GM19438 (cell line): ENCODE results near the gene PDAP1.
"Not testable (repeated sequence)": the region's sequence is repeated elsewhere in the genome, so short reads cannot be mapped to it uniquely, and the experiment has no call there.

ENCODE experiments used
- ATAC-seq: cut with Tn5 transposase; IDR thresholded peaks from one replicate; pipeline ENCODE4 v1.9.1; 2021; ENCODE audit warnings: low read depth; ENCODE audit not compliant: unreplicated experiment

Gene PDAP1

GRCh38 chr7:99380032-99380822, 28.2 kb downstream of the PDAP1 start:
- ATAC-seq: peak; percentile 36

GRCh38 chr7:99379693-99380031, 28.7 kb downstream of the PDAP1 start:
- not testable (repeated sequence) for ATAC-seq

- ATAC-seq: no peak
Observed at GRCh38 chr7:99379043-99379577, 29.3 kb downstream of the PDAP1 start.

- ATAC-seq: peak; percentile 41
Observed at GRCh38 chr7:99375070-99375807, 33.2 kb downstream of the PDAP1 start.

- ATAC-seq: peak; percentile 67
Observed at GRCh38 chr7:99374111-99375064, 34.0 kb downstream of the PDAP1 start, which contains the start of gene ARPC1B. ARPC1B (plus strand) TSS chr7:99374730; CDS start chr7:99385715, 10,985 bp downstream.

- no peak for ATAC-seq
Observed at GRCh38 chr7:99373091-99374066, 35.0 kb downstream of the PDAP1 start.

GRCh38 chr7:99372275-99373090, 35.9 kb downstream of the PDAP1 start:
- no peak for ATAC-seq

- ATAC-seq: no peak
Observed at GRCh38 chr7:99371376-99371920, 36.9 kb downstream of the PDAP1 start.

GRCh38 chr7:99369767-99370391, 38.5 kb downstream of the PDAP1 start:
- no peak for ATAC-seq

GRCh38 chr7:99368750-99369389, 39.5 kb downstream of the PDAP1 start:
- no peak for ATAC-seq

- ATAC-seq: no peak
Observed at GRCh38 chr7:99366646-99367045, 41.8 kb downstream of the PDAP1 start.

GRCh38 chr7:99365318-99366141, 42.9 kb downstream of the PDAP1 start:
- no peak for ATAC-seq

- ATAC-seq: no peak
Observed at GRCh38 chr7:99363286-99363685, 45.1 kb downstream of the PDAP1 start.

GRCh38 chr7:99362801-99363200, 45.6 kb downstream of the PDAP1 start:
- ATAC-seq: no peak

GRCh38 chr7:99359465-99360154, 48.8 kb downstream of the PDAP1 start:
- ATAC-seq: no peak

- not testable (repeated sequence) for ATAC-seq
Observed at GRCh38 chr7:99358521-99358920, 49.9 kb downstream of the PDAP1 start.
